Stimulated activated CD4-positive, alpha-beta T cell treated with anti-CD3 and anti-CD28 coated beads, Interleukin-12 subunit alpha, Interleukin-12 subunit beta, amount 100 ng/mL, for 48 hours (primary cell): ENCODE measurements around the gene PIF1.
"Not testable (repeated sequence)": the region's sequence is repeated elsewhere in the genome, so short reads cannot be mapped to it uniquely, and the experiment has no call there.

ENCODE experiments used
- DNase-seq, 3 donors: peaks; one replicate each; pipeline ENCODE4 v3.0.0-alpha.2; 2020; ENCODE audit warnings: low read depth in 2 of 3, low spot score in 1 of 3

PIF1 gene

GRCh38 chr15:64847876-64848716, 22.6 kb upstream of the PIF1 start:
- no peak for DNase-seq

- DNase-seq: no peak
These were observed 22.0 kb upstream of the PIF1 start for GRCh38 chr15:64847448-64847847.

- DNase-seq: no peak
These were observed 21.6 kb upstream of the PIF1 start for GRCh38 chr15:64847016-64847415.

GRCh38 chr15:64845831-64846595, 20.6 kb upstream of the PIF1 start:
- DNase-seq: no peak

DNA sequence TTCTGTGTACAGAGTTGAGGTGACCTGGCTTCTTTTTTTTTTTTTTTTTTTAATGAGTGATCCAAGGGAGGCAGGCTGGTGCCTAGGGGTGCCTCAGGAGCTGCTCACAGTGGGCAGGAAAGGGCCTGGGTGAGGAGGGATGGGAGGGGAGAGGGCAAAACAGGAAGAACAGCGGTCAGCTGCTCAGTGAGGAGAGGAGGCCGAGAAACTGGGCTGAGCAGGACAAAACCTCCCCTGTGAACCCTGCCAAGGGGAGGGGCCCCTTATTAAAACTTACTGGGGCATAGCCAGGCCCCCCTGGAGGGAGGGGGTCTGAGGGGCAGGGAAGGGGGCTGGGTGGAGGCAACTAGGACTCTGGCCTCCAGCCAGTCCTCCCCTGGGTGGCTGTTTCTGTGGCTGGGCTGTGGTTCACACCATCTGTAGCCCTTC, 19.8 kb upstream of the PIF1 start:
- no peak for DNase-seq

- no peak for DNase-seq
These were observed 19.2 kb upstream of the PIF1 start for GRCh38 chr15:64844576-64845145.

- no peak for DNase-seq
These were observed 18.5 kb upstream of the PIF1 start for GRCh38 chr15:64843991-64844390.

DNA sequence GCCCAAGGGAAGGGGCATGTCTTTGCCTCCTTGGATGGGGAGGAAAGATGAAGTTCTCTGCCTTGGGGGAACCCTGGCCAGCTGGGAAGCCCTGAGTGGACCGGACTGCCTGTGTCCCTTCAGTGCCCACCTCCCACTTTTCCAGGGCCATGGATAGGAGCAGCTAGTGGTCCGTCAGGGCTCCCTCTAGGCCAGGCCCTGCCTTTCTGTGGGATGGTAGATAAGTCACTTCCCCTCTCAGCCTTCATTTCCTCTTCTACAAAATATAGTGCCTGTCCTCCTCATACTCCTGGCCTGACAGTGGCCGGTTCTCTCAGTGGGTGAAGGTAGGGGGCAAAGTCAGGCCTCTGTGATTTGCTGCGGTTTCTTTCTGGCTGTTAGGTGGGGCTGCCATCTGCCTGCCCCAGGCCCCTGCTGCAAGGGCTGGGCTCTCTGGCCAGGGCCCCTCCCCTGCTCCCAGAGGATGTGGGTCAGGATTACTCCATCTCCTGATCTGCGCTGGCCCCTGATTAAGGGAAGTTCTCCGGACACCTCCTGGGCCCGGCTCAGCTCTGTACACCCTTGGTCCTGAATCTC, 17.6 kb upstream of the PIF1 start:
- no peak for DNase-seq

- DNase-seq: no peak
These were observed 16.9 kb upstream of the PIF1 start for GRCh38 chr15:64842096-64842939.

DNA sequence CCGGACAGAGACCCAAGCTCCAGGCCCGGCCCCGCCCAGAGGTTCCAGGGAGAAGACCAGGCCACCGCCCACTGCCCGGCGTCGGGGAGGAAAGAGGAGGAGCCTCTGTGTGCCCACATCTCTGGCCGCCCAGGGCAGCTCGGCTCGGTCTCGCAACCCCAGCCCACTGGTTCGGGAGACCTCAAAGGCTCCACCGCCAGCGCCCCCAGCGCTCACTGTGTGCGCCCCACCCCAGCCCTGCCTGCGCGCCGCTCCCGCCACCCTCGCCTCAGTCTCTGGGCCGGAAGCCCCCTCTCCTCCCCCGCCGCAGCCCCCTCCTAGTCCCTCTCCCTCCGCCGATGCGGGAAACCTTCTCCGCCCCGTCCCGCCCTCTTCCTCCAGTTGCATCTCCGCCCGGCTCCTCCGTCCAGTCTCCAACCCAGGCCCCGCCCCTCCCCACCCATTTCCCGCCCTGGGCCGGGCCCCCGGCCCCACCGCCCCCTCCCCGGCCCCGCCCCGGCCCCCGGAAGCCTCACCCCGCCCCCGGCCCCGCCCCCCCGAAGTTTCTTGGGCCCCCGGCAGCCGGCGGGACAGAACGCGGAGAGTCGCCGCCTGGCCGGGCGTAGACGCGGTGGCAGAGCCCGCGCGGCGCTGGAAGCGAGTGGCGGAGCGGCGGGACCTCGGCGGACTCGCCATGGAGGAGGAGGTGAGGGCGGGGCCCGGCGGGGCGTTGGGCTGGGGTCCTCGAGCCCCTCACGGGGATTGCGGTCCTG, 16.1 kb upstream of the PIF1 start, which contains the start of gene PLEKHO2:
Gene PLEKHO2 (plus strand): TSS at position 572 of the 752 bp plus-strand sequence. CDS start 102 bp downstream, at position 674.
- DNase-seq: peak; percentile 71 to 86 (median 76)

DNA sequence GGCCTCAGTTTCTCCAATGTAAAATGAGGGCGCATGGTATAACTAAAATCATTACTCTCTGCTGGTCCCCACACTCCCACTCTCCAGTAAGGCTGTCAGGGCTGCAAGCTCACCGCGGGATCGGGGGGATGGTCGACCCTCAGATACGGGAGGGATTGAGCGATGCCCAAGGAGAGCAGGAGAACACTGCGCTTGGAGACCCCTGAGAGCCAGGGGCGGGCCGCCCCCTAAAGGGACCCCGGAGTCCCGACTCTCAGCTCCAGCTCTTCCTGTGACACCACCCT, 15.6 kb upstream of the PIF1 start:
- no peak for DNase-seq

DNA sequence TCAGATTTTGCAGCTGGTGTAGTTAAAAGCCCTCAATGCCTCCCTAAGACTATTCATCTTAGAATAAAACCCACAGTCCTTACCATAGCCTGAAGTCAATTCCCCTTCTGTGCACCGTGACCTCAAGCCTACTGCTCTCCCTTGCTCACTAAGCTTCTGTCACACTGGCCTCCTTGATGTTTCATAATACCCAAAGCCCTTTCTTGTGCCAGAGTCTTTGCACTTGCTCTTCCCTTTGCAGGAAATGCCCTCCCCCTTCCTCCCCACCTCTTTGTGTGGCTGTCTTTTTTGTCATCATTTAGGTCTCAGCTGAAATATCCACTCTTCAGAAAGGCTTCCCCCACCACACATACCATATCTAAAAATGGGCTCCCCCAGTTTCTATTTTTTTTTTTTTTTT, 12.1 kb upstream of the PIF1 start:
- peak in 1 of 3 donors; percentile 10 for DNase-seq

DNA sequence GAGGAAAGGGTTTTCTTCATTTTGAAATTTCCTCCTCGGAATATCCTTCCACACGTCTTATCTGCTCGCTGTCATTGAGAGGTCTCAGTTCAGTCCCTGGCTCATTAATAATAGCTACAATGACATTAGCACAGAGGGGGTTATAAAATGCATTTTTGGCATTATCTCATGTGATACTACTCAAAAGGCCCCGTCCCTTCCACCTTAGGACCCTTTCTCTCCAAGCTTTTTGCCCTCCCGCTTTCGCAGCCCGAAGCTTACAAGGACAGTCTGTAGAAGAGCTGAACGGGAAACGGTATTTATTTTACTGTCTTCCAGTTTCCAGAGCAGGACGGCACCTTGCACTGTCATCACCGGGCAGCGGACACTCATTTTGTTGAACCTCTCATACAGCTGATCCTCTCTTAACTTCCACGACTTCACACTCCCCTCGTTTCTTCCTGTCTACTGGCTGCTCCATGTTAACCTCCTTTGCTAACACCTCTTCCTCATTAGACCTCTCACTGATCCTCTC, 10.6 kb upstream of the PIF1 start:
- no peak for DNase-seq

GRCh38 chr15:64833690-64834089, 8.2 kb upstream of the PIF1 start:
- no peak for DNase-seq

DNA sequence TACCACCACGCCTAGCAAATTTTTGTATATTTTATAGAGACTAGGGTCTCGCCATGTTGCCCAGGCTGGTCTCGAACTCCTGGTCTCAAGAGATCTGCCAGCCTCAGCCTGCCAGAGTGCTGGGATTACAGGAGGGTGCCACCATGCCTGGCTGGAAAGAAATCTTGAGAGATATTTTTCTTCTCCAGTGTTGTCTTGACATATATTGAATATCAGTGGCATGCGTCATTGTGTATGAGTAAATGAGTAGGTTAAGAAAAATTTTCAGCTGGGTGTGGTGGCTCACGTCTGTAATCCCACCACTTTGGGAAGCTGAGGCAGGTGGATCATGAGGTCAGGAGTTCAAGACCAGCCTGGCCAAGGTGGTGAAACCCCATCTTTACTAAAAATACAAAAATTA, 3.5 kb upstream of the PIF1 start:
- no peak for DNase-seq

DNA sequence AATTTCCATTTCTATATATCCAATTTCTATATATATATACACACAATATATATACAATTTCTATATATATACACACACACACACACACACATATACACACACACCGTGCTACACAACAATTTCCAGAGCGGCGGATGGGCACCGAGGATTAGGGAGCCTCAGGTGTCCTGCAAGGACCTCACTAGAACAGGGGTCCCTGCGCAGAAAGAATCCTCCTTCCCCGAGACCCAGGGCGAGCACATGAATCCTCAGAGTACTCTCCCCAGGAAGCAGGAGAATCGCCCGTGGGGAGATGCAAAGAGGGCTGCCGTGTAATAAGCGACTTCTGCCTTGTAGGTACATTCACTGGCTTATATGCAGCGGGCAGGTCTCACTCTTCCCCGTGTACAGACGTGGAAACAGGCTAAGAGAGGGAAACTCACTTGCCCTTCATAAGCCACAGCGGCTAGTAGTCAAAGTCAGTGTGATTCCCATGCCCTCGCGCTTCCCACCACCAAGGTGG, 467 bp downstream of the PIF1 start:
- no peak for DNase-seq

GRCh38 chr15:64816452-64816851, 9.0 kb downstream of the PIF1 start:
- DNase-seq: no peak

GRCh38 chr15:64814965-64815364, 10.5 kb downstream of the PIF1 start:
- DNase-seq: not testable (repeated sequence)

GRCh38 chr15:64814283-64814682, 11.2 kb downstream of the PIF1 start:
- DNase-seq: not testable (repeated sequence)

- DNase-seq: no peak
These were observed 12.4 kb downstream of the PIF1 start for GRCh38 chr15:64813075-64813474.
